Mucosa of gallbladder (tissue), 1 donor: Measurements from ENCODE around the gene FMN1. TPM values are rescaled to one million over a fixed set of nuclear protein-coding genes. Genes with fewer than 3 reads are reported as not detected.

Experiments
- DNase-seq: peaks from one replicate; pipeline ENCODE4 v3.0.0-alpha.2; 2020; ENCODE audit warnings: low spot score
- total RNA-seq: library from RNA; stranded (reverse); gene quantifications from one replicate; pipeline ENCODE4 v1.2.1, GENCODE V29; 2021
- donor health status: DM: no; HTN: no; CAD: no.

FMN1 gene
- total RNA-seq, 1 donor from 2014 or later = 18.2 TPM

DNA sequence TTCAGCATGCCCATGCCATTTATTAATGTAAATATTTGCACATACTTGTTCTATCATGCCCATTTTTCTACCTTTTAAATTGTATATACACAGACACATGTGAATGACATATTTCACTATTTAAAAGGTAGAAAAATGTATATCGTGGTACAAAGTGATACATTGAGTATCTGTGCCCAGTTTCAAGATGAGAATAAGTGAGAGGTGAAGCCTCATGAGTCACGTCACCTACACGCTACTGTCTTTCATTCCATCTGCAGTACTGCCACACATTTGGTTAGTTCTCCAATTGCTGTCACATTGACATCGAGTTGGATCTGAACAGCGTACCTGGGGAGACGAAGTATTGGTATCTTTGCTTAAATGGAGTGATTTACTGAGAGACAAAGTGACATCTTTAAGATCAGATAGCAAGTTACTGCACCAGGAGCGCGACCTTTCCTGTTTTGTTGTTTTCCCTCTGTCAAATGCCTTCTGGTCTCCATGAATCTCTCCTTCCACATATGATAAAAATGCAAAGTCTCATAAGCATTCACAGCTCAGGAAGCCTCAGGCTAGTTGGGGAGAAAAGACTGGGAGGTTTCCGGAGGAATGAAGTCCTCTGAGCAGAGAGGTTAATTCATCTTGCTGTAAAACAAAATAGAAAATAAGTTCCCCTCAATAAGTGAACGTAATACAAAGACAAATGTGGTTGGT is 464.7 kb downstream of the FMN1 start:
- DNase-seq = no peak

- DNase-seq = no peak
These were observed 471.2 kb downstream of the FMN1 start for GRCh38 chr15:32723171-32723948.

- no peak for DNase-seq
These were observed 472.4 kb downstream of the FMN1 start for GRCh38 chr15:32722136-32722535.

DNA sequence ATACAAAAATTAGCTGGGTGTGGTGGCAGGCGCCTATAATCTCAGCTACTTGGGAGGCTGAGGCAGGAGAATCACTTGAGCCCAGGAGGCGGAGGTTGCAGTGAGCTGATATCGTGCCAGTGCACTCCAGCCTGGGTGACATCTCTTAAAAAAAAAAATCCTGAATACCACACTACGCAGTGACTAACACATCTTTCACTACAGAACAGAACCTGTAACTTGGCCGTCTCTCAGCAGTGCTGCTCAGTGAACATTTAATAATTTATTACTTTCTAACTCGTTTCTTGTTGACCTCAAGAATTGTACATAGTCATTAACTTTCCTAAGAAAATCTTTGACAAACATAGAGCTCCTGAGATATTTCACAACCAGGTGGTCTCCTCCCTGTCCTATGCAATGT is 472.9 kb downstream of the FMN1 start:
- DNase-seq = no peak

- no peak for DNase-seq
These were observed 475.4 kb downstream of the FMN1 start for GRCh38 chr15:32718821-32719716.

GRCh38 chr15:32718227-32718820 is 476.2 kb downstream of the FMN1 start:
- no peak for DNase-seq

GRCh38 chr15:32717426-32718226 is 476.9 kb downstream of the FMN1 start, which contains the start of gene GREM1:
Gene GREM1 (plus strand): TSS chr15:32718004. CDS start chr15:32730691, 12,687 bp downstream.
- no peak for DNase-seq

DNA sequence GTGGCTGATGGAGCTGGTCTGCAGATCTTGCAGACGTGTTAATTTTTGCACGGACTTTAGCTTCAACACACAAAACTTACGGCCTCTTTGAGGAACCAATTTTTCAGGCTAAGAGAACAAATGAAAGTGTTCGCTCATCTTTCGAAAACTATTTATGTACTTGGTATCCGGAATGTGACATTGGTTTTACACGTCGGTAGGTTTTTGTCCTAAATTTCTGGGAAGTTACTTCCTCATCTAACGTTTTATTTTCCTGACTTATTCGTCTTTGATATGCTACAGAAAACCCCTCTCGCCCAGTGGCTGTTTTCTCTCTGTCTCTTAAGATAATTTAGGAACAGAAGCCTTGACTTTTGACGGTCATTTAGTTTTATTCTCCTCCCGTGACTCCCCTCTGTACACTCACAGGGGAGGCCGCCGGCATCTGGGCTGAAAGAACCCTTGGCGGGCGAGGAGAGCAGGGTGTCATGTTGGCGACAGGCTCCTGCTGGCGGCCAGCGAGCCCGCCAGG is 477.5 kb downstream of the FMN1 start:
- DNase-seq = no peak

DNA sequence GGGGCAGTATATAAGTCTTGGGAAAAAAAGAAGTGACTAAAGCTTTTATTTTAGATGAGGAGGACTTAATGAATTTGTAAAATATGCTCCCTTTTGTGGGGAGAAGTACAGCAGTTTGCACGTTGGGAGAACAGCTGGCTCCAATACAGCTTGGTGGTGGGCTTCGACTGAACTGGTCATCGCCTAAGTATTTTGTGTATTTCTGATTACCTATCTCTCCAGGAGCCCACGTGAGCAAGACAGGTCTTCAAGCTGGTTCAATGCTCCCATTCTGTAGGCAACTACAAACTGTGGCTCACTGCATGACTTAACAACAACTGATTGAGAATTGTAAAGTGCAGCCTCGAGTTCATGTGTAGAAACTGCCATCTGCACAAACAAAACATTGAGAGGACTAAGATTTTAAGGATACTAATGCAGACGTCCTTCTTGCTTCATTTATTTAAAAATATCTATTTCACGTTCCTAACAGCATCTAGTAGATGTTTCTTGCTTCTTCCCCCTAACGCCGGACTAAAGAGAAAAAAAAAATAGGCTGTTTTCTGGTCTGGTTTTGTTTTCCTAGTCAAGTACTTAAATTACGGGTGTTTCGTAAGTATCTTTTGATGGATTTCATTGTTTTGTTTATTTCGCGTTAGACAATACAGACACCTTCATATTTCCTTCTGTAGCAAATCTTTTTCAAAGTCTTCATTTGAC is 478.1 kb downstream of the FMN1 start:
- no peak for DNase-seq

Other genes starting within 250 kb of the FMN1 start
- gene RYR3, start 116.3 kb upstream of the FMN1 start, total RNA-seq = 2.0 TPM